Measurements from ENCODE around the gene AXIN1. TPM values are rescaled to one million over a fixed set of nuclear protein-coding genes. Genes with fewer than 3 reads are reported as not detected.

The AXIN1 gene
- total and polyA plus RNA-seq, 2 of the 8 experiments (the other 6 are each of a cell fraction or from before 2014, with no cell fraction given) = 12.5 to 41.9 TPM

DNA sequence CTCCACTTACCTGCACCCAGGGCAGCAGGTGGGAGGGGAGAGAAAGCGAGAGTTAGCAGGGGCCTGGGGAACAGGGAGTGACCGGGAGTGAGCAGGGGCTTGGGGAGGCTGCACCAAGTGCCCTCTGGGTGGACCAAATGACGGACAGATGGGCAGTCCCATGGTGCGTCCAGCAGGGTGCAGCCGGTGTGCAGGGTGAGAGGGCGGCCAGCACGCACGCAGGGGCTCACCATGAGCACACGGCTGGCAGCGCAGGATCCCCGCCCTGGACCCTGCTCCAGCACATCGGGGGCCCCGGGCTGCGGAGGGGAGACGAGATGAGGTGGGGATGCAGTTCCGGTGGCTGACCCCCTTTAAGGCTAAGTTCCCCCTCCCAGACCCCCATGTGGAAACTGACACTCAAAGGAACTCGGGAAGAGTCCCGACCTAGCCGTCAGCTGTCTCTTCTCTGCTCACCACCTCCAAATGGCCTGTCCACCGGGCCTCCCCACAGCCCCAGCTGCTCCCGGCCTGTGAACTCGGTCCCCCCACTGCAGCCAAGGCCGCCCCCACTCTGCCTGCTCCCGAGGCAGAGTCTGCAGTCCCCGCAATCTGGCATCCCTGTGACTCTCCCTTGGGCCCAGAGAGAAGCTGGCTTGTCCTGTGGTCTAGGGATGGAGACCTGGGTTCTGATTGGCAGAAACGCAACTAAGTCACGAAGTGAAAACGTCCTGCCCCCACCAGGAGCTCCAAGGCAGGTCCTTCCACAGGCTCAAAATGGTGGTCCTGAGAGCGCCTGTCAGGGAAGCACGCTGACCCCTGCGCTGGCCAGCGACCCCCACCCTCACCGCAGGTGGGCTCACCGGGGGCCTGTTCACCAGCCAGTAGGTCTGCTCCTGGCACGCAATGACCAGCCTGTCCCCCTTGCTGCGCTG lies 79.6 kb downstream of the AXIN1 start (continued):
- no peak for TF ChIP-seq CREB1 (IDR thresholded peaks at IDR 0.05)
- no peak for TF ChIP-seq HDAC6 (IDR thresholded peaks at IDR 0.05; ENCODE audit: low read depth, low read length)
- no peak for TF ChIP-seq BRCA1 (IDR thresholded peaks at IDR 0.05; ENCODE audit: low read depth, low read length)
- TF ChIP-seq NANOG (IDR thresholded peaks at IDR 0.05; ENCODE audit: insufficient read depth, low read depth, low read length, poor library complexity, severe bottlenecking) = no peak
- TF ChIP-seq, protein P1, sequence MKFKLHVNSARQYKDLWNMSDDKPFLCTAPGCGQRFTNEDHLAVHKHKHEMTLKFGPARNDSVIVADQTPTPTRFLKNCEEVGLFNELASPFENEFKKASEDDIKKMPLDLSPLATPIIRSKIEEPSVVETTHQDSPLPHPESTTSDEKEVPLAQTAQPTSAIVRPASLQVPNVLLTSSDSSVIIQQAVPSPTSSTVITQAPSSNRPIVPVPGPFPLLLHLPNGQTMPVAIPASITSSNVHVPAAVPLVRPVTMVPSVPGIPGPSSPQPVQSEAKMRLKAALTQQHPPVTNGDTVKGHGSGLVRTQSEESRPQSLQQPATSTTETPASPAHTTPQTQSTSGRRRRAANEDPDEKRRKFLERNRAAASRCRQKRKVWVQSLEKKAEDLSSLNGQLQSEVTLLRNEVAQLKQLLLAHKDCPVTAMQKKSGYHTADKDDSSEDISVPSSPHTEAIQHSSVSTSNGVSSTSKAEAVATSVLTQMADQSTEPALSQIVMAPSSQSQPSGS (IDR thresholded peaks at IDR 0.05; ENCODE audit: low read length) = no peak
- TF ChIP-seq TAF7 (optimal IDR thresholded peaks at IDR 0.05; ENCODE audit: borderline replicate concordance, low read depth, low read length) = no peak
- no peak for TF ChIP-seq TCF12 (IDR thresholded peaks at IDR 0.05; ENCODE audit: low read depth, low read length)
- no peak for TF ChIP-seq POLR2A (IDR thresholded peaks at IDR 0.05; ENCODE audit: control extremely low read depth in 1 of 2, low read depth in 2 of 2, low read length in 2 of 2)
- no peak for TF ChIP-seq SAP30 (IDR thresholded peaks at IDR 0.05; ENCODE audit: insufficient read depth, insufficient replicate concordance, low read length)
